ENCODE results near the gene DUS2.
A peak's percentile ranks its signal among the peaks of the same experiment; 100 is the strongest.
"Not testable (repeated sequence)": the region's sequence is repeated elsewhere in the genome, so short reads cannot be mapped to it uniquely, and the experiment has no call there.

The DUS2 gene

DNA sequence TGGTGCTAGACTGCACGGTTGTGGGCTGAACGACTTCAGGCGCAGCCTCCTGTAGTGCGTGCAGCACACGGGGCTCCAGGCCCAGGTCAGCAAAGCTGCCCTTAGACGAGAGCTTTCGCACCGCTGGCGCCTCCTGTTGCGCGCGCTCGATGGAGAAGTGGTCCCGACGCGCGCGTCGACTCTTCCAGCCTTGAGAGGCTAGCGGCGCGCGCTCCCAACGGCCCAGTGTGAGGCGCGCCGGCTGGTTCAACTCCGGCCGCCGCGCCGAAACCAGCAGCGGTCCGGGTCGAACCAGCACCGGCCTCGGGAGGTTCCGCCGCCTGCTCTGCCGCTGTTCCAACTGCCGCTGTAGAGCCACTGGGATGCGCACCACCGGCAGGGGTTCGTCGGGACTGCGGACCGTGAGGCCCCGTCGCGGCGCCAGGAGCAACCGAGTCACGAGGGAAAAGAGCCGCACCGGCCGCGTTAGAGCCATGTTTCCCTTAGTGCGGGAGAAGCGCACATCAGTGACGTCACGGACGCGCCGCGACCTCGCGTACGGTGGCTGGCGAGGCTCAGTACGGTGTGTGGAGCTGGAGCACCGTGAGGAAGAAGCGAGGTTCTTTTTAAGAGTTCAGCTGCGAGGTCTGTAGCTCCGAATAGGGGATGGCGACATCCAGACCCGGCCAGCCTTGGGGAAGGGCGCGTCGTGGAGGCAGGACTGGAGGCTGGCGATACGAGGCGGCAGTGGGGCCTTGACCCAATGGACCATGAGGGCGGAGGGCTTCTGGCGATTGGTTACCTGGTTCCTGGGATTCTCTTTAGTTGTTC, at the start of gene DUS2, which contains the start of gene DDX28:
Gene DUS2, plus strand, starts transcription at position 557 of the 810 bp plus-strand sequence. CDS start 14,740 bp downstream, outside the sequence.
Gene DDX28, minus strand, starts transcription at position 505 of the 810 bp plus-strand sequence. Its CDS starts 30 bp downstream, at position 475.
- peak; percentile 75 to 94 (median 89) for DNase-seq (ENCODE audit: low read depth in 3 of 3, low spot score in 1 of 3)

DNA sequence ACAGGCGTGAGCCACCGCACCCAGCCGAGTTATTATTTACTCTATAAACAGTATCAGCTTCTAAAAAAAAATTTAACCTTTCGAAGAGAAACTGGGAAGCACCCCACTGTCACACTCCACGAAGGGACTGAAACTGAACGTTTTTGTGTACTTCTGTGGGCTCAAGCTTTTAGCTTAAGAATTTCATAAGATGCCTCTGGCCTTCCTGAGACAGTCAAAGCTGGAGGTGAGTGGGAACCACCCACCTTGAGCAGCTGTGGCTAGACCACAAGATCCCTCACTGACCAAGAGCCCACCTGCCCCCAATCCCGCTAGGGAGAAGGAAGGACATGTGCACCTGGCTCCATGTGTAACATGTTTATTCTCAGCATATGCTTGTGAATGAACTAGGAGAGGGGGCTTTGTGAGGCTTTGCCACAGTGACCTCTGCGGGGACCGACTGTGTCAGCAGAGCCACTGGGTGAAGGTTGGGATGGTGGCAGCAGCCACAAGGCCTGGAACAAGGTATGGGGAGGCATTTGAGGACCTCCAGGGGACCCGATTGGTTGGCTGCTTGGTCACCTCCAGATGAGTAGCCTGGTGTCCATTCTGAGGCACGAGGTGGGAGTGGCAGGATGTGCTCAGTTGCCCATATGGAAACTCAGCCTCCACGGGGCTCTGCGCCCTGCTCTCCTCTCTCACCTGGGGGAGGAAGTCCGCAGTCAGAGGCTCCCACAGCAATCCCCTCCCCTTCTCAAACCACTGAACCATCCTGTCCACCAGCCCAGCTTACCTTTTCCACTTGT, 47.6 kb upstream of the DUS2 start:
- no peak for DNase-seq (ENCODE audit: low read depth in 3 of 3, low spot score in 1 of 3)

DNA sequence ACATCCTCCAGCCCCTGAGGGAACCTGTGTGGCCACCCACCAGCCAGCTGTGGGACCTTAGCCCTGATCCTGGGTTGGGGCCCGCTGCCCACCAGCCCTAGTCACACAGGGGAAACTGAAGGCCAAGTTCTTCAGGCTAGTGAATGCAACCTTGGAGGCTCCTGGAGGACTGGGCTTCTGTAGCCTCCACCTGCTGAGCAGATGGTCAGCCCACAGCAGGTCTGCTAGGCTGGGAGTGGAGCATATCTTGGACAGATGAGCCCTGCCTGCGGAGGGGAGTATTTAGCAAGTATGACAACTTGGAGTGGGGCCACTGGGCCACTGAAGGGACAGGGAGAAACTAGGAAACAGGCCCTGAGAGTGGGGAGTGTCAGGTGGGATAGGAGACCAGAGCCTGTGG, 46.9 kb upstream of the DUS2 start:
- DNase-seq (ENCODE audit: low read depth in 3 of 3, low spot score in 1 of 3) = no peak

DNA sequence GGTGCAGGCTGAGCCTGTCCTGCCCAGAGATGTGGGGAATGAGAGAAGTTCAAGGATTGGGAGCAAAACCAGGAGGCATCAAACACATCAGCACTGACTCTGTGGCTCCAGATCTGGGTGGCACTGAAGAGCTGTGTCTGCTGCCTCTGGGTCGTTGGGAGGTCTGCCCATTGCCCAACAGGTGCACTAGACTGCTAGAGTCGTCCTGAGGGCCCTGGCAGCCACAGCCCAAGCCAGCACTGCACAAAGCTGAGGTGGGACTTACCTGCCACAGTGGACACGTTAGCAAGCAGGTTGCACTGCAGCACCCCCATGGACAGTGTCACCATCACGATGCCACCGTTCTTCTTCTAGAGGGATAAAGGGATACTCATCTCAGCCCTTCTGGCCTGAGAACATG, 46.1 kb upstream of the DUS2 start:
- no peak for DNase-seq (ENCODE audit: low read depth in 3 of 3, low spot score in 1 of 3)

DNA sequence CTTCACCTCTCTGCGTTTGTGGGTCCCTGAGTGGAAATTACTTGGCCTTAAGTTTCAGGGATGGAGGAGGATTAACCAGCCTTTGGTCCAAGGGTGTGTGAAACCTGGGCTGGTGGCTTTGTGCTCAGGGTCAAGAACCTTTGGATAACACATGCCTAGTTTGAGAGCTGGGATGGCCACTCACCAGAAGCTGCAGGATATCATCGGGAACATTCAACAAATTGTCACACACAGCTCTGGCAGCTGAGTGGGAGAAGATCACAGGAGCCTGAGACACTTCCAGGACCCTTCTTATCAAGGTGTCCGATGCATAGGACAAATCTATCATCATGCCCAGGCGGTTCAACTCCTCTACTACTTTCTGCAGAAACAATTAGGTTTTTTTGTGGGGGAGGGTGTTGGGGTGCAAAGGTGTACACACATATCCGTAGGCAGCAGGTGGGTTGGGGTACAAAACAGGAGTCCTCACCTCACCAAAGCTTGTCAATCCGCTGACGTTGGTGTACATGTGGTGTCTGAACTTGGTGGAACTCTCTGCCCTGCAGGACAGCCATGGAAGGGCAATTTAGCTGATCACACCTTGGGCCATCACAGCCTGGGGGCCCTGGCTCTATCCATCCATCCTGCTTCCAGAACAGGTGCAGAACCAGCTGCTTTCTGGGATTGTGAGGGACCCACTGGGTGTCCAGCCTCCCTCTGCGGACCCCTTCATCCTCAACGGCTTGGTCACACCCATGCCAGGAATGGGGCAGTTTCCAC, 45.4 kb upstream of the DUS2 start:
- DNase-seq (ENCODE audit: low read depth in 3 of 3, low spot score in 1 of 3) = no peak

DNA sequence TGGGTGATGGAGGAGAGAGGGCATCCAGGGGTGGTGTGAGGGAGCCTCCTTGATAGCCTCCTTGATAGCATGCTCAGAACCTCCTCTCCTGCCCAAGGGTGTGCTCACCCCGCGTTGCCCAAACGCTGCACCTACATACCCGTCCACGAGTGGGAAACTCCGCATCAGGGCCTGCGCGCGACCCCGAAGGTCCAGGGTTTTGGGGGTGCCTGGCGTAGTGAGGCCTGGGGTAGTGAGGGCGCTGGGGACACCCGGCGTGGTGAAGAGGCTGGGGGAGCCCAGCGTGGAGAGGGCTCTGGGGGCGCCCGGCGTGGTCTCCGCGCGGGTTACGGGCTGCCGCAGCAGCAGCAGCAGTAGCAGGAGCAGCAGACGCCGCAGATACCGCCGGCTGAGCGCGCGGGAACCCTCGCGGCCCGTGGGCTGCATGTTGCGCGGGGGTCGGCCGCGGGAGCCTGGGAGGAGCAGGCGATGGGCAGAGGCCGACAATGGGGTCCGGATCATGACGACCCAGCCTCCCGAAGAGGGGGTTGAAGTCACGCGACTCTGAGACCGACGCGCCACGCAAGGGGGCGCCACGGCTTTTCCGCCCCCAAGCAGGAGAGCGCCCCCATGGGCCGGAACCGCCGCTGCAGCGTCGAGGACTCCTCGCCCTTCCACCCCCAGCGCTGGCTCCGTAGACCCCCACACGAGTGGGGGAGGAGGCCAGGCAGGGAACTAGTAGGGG, 43.0 kb upstream of the DUS2 start, which contains the start of gene DPEP3:
Gene DPEP3, minus strand, starts transcription at position 545 of the 724 bp plus-strand sequence. Its CDS starts 119 bp downstream, at position 426.
- no peak for DNase-seq (ENCODE audit: low read depth in 3 of 3, low spot score in 1 of 3)

DNA sequence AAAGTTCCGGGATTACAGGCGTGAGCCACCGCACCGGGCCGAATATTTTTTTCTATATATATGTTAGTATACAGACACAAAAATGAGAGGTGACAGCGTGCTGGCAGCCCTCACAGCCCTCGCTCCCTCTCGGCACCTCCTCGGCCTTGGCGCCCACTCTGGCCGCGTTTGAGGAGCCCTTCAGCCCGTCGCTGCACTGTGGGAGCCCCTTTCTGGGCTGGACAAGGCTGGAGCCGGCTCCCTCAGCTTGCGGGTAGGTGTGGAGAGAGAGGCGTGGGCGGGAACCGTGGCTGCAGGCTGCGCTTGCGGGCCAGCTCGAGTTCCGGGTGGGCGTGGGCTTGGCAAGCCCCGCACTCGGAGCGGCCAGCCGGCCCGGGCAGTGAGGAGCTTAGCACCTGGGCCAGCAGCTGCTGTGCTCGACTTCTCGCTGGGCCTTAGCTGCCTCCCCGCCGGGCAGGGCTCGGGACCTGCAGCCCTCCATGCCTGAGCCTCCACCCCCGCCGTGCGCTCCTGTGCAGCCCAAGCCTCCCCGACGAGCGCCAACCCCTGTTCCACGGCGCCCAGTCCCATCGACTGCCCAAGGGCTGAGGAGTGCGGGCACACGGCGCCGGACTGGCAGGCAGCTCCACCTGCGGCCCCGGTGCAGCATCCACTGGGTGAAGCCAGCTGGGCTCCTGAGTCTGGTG, 40.9 kb upstream of the DUS2 start:
- no peak for DNase-seq (ENCODE audit: low read depth in 3 of 3, low spot score in 1 of 3)

DNA sequence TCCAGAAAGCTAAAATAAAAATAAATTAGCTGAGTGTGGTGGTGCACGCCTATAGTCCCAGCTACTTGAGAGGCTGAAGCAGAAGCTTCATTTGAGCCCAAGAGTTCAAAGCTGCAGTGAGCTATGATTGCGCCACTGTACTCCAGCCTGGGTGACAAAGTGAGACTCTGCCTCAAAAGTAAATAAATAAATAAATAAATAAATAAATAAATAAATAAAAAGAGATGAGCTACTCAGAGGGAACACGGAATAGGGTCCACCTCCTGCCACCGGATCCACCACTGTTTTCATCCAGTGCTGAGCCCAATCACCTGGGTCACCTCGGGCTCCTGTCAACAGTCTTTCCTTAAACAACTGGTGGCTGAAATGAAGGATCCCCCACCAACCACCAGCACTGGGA, 36.1 kb upstream of the DUS2 start:
- DNase-seq (ENCODE audit: low read depth in 3 of 3, low spot score in 1 of 3) = no peak

DNA sequence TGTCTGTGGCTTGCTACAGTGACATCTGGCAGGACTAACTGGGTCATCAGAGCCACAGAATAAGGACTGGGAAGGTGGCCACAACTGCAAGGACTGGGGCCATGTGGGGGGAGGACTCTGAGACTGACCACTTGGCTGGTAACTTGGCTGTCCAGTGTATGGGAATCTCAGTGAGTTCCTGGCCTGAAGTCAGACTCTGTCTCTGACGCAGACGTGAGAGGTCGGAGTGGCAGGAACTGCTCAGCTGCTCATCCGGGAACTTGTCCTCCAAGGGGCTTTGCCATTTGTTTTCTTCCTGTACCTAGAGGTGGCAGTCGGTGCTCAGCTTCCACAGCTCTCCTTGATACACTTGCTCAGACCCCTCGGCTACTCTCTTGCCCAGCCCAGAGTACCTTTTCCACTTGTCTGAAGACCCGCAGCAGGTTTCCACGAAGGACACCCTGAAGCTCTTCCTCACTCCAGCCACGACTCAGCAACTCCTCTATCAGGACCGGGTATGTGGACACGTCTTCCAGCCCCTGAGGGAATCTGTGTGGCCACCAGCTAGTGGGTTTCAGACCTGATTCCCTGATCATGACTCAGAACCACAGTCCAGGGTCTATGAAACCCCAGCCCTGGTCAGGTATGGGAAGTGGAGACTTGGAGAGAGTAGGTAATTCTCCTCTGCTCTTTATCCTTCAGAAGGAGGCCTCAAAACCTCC, 35.5 kb upstream of the DUS2 start:
- DNase-seq (ENCODE audit: low read depth in 3 of 3, low spot score in 1 of 3) = no peak

DNA sequence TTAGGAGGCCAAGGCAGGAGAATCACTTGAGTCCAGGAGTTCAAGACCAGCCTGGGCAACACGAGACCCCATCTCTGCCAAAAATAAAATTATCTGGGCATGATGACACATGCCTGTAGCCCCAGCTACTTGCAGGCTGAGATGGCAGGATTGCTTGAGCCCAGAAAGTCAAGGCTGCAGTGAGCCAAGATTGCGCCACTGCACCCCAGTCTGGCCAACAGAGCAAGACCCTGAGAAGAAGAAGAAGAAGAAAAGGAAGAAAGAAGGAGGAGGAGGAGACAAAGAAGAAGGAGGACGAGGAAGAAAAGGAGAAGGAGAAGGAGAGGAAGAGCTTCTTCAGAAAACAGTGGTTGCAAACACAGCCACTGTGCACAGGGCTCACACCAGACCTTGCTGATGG, 34.4 kb upstream of the DUS2 start:
- no peak for DNase-seq (ENCODE audit: low read depth in 3 of 3, low spot score in 1 of 3)

DNA sequence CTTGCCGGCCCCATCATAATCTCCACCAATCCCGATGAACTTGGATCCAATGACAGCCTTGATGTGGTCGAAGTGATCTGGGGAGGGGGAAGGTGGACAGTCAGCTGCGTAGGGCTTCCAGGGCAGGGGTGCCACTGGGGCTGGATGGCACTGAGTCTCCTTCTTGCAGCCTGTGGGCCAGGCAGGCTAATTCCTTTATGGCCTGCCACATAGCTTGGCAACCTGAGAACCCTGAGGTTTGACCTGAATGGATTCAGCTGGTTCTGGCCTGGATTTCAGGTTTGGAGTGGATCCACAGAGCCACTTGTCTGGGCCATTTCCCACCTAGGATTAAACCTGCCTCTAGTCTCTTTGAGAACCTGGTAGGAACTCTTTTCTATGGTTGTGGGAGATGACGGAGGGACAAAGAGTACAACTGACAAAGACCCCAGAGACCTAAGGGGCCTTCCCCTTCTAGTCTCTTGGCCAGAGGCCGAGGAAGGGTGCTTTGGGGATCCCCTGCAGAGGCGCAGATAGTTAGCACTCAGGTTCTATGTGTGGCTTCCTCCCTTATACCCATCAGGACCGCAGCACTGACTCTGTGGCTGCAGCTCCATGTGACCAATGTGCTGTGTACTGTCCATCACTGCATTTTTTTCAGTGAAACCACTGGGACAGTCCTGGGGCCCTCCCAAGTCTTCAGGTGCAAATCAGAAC, 33.6 kb upstream of the DUS2 start:
- DNase-seq (ENCODE audit: low read depth in 3 of 3, low spot score in 1 of 3) = no peak

DNA sequence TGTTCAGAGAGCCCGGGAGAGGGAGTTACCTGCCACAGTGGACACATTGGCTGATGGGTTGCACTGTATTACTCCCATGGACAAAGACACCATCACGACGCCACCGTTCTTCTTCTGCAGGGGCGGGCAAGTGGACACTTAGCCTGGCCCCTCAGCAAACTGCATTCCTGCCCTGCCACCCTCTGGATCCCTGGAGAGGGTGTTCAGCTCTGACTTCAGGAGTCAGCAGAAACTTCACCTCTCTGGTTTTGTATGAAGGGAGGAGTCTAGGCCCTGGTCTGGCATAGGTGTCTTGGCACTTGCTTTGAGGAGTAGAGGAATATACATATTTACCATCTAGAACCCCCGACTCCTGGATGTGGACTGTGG, 33.1 kb upstream of the DUS2 start:
- no peak for DNase-seq (ENCODE audit: low read depth in 3 of 3, low spot score in 1 of 3)

DNA sequence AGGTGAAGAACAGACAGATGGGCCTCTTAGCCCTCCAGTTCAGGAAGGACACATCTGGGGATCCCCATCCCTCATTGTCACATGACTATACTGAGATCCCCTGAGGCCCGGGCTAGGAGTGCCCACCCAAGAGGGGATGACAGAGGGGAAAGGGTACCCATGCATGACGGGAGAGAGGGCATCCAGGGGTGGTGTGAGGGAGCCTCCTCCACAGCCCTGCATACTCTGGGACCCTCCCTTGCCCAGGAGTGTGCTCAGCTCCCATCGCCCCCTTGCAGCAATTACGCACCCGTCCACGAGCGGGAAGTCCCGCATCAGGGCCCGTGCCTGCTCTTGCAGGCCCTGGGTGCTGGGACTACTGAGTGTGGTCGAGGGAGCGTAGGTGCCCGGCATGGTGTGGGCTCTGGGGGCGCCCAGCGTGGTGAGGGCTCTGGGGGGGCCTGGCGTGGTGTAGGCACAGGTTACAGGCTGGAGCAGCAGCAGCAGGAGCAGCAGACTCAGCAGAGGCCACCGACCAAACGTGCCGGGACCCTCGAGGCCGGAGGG, 30.4 kb upstream of the DUS2 start:
- no peak for DNase-seq (ENCODE audit: low read depth in 3 of 3, low spot score in 1 of 3)

DNA sequence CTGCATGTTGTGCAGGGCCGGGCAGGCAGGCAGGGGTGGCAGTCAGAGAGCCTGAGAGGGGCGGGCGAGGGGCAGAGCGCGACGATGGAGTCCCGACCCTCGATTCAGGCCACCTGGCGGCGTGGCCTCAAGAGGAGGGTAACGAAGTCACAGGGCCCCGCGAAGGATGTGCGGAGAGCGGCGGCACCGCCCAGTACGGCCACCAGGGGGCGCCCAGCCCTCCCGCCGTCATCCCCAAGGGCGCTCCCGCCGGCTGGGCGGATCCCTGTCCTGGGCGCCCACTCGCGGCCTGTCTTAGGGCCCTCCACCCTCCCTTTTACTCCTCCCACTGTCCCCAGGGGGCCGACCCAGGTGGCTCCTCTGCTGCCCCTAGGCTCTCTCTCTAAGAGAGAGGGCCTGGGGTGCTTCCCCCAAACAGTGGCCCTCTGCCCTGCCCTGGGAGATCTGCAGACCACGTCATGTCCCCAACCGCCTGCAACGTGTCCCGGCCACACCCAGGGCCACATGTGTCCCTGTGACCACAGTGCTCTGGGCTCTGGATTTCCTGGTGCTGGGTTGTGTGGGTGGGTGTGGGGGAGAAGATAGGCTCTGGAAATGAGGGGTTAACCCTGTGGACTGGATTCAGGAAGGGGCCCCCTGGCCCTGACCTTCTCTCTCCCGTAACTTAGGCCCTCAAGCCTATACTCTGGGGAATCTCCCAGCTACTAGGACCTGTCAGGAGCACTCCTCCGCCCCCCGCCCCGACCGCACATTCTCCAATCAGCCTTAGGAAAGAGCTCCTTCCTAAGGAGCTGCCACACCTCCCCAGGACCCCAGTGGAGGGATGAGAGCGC, 29.7 kb upstream of the DUS2 start:
- DNase-seq (ENCODE audit: low read depth in 3 of 3, low spot score in 1 of 3) = peak; percentile 48 to 82 (median 69)

DNA sequence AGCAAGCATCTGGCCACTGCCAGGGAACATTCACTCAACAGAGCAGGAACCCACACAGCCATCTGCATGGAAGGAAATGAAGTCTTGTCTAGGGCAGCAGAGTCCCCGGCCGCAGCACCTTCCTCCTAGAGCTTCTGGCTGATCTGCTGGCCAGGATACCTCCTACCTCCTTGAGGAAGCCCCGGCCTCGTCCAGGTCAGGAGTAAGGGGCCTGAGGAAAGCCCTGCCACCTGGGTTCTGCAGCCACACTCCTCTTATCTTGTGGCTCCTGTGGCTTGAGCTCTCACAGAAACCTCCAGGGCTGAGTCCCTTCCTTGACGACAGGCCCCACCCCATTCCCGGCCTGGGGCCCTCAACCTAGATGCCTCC, 29.1 kb upstream of the DUS2 start:
- DNase-seq (ENCODE audit: low read depth in 3 of 3, low spot score in 1 of 3) = not testable (repeated sequence)

DNA sequence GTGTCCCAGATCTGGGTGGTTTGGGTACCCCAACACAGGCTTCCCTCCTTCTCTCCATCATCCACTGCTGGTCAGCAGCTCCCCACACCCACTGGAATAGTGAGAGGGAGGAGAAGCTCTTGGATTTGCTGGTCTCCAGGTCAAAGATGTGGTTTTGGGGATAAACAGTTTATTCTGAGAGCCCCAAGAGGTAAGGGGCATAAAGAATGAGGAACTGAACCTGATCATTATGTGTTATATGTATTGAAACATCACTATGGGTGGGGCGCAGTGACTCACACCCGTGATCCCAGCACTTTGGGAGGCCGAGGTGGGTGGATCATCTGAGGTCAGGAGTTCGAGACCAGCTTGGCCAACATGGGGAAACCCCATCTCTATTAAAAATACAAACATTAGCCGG, 27.7 kb upstream of the DUS2 start:
- DNase-seq (ENCODE audit: low read depth in 3 of 3, low spot score in 1 of 3) = no peak

DNA sequence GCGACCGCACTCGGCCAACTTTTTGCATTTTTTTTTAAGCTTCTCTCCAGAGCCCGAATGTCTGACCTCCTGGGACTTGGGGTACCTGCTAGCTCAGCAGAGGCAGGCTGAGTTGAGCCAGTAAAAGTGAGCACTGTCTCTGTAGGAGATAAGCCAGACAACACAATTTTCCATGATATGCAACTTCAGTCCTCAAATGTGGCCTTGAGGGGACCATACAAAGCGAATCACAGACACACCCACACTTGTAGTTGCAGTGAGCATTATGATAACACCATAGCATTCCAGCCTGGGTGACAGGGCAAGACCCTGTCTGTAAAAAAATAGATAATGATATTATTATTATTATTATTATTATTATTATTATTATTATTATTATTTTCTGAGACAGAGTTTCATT, 26.4 kb upstream of the DUS2 start:
- no peak for DNase-seq (ENCODE audit: low read depth in 3 of 3, low spot score in 1 of 3)

DNA sequence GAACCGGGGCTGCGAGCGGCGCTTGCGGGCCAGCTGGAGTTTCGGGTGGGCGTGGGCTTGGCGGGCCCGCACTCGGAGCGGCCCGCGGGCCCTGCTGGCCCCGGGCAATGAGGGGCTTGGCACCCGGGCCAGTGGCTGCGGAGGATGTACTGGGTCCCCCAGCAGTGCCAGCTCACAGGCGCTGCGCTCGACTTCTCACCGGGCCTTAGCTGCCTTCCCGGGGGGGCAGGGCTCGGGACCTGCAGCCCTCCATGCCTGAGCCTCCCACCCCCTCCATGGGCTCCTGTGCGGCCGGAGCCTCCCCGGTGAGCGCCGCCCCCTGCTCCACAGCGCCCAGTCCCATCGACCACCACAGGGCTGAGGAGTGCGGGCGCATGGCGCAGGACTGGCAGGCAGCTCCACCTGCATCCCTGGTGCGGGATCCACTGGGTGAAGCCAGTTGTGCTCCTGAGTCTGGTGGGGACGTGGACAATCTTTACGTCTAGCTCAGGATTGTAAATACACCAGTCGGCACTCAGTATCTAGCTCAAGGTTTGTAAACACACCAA, 24.8 kb upstream of the DUS2 start:
- not testable (repeated sequence) for DNase-seq (ENCODE audit: low read depth in 3 of 3, low spot score in 1 of 3)

All from stimulated activated CD4-positive, alpha-beta T cell treated with anti-CD3 and anti-CD28 coated beads, TNF-alpha, amount 100 ng/mL, for 1 hour (primary cell).